GM12878 (cell line): ENCODE measurements around the gene PIP4K2A. TPM values are rescaled to one million over a fixed set of nuclear protein-coding genes. Genes with fewer than 3 reads are reported as not detected.

Experiments
- CHD4 ChIP-seq: fragments of 200-600 bp; sonication (generic); IDR thresholded peaks from 2 replicates; pipeline ENCODE4 v1.6.1; 2016; ENCODE audit warnings: mild to moderate bottlenecking
- DPF2 ChIP-seq: fragments of 450-650 bp; IDR thresholded peaks from 2 replicates; pipeline ENCODE4 v1.6.1; 2017; ENCODE audit warnings: mild to moderate bottlenecking
- SP1 ChIP-seq: IDR thresholded peaks from one replicate; pipeline ENCODE4 v1.6.1; 2011; ENCODE audit warnings: low read depth, low read length
- SREBF2 ChIP-seq: IDR thresholded peaks from 2 replicates; pipeline ENCODE4 v1.6.1; 2012; ENCODE audit warnings: mild to moderate bottlenecking, low read length
- TCF7 ChIP-seq: IDR thresholded peaks from 2 replicates; pipeline ENCODE4 v1.6.1; 2014; ENCODE audit warnings: antibody characterized with exemption, borderline replicate concordance
- WRNIP1 ChIP-seq: IDR thresholded peaks from 2 replicates; pipeline ENCODE4 v1.6.1; 2011; ENCODE audit warnings: low read depth, low read length, improper control_type of control experiment, borderline replicate concordance
- YY1 ChIP-seq: IDR thresholded peaks from 2 replicates; pipeline ENCODE4 v1.6.1; 2011; ENCODE audit warnings: low read depth, mild to moderate bottlenecking, low read length
- ZZZ3 ChIP-seq: IDR thresholded peaks from 2 replicates; pipeline ENCODE4 v1.6.1; 2011; ENCODE audit warnings: low read depth; ENCODE audit not compliant: control insufficient read depth, insufficient read length
- polyA plus RNA-seq, 11 experiments: library from polyadenylated mRNA; depleted of rRNA in 4 of 11; unstranded in 6 of 11; stranded (reverse) in 5 of 11; fragments of >200 nt; fragmentation: Nextera tagmentation in 4 of 11; fragmentation: Illumina TruSeq in 1 of 11; extraction: Ambion mirVana in 4 of 11; extraction: Trizol in 1 of 11; gene quantifications; 1 replicate in 1 of 11; 2 replicates in 10 of 11; pipeline versions ENCODE4 v1.2.1 to v1.2.3, GENCODE V29; 2011 to 2016; ENCODE audit warnings: inconsistent platforms in 2 of 11, missing spikeins in 2 of 11, low read depth in 1 of 11
- total RNA-seq, 4 experiments: library from RNA; depleted of rRNA in 3 of 4; stranded (reverse); fragments of >200 nt in 3 of 4; fragmentation: Illumina TruSeq in 1 of 4; extraction: Trizol in 1 of 4; gene quantifications; 2 replicates each; pipeline versions ENCODE4 v1.2.1 to v1.2.3, GENCODE V29; 2013 to 2021
- TF ChIP-seq, protein P1 (sequence below): IDR thresholded peaks from 2 replicates; pipeline ENCODE4 v1.6.1; 2012; ENCODE audit warnings: low read depth, low read length, improper control_type of control experiment
- TF ChIP-seq, protein P2 (sequence below): fragments of 150-350 bp; IDR thresholded peaks from 2 replicates; pipeline ENCODE4 v1.6.1; 2016; ENCODE audit warnings: low read depth, low read length
- TF ChIP-seq, protein P3 (sequence below): fragments of 450-650 bp; IDR thresholded peaks from 2 replicates; pipeline ENCODE4 v1.6.1; 2017; ENCODE audit warnings: low read depth, mild to moderate bottlenecking, moderate library complexity

Gene PIP4K2A
- total and polyA plus RNA-seq, 10 of the 15 experiments (the other 5 are each of a cell fraction or from before 2014, with no cell fraction given), result 54.3 to 139 (median 84.4) TPM

GRCh38 chr10:22581461-22581860 is 132.9 kb downstream of the PIP4K2A start (continued):
- TF ChIP-seq, protein P1, sequence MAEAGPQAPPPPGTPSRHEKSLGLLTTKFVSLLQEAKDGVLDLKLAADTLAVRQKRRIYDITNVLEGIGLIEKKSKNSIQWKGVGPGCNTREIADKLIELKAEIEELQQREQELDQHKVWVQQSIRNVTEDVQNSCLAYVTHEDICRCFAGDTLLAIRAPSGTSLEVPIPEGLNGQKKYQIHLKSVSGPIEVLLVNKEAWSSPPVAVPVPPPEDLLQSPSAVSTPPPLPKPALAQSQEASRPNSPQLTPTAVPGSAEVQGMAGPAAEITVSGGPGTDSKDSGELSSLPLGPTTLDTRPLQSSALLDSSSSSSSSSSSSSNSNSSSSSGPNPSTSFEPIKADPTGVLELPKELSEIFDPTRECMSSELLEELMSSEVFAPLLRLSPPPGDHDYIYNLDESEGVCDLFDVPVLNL, result no peak
- TF ChIP-seq, protein P2, sequence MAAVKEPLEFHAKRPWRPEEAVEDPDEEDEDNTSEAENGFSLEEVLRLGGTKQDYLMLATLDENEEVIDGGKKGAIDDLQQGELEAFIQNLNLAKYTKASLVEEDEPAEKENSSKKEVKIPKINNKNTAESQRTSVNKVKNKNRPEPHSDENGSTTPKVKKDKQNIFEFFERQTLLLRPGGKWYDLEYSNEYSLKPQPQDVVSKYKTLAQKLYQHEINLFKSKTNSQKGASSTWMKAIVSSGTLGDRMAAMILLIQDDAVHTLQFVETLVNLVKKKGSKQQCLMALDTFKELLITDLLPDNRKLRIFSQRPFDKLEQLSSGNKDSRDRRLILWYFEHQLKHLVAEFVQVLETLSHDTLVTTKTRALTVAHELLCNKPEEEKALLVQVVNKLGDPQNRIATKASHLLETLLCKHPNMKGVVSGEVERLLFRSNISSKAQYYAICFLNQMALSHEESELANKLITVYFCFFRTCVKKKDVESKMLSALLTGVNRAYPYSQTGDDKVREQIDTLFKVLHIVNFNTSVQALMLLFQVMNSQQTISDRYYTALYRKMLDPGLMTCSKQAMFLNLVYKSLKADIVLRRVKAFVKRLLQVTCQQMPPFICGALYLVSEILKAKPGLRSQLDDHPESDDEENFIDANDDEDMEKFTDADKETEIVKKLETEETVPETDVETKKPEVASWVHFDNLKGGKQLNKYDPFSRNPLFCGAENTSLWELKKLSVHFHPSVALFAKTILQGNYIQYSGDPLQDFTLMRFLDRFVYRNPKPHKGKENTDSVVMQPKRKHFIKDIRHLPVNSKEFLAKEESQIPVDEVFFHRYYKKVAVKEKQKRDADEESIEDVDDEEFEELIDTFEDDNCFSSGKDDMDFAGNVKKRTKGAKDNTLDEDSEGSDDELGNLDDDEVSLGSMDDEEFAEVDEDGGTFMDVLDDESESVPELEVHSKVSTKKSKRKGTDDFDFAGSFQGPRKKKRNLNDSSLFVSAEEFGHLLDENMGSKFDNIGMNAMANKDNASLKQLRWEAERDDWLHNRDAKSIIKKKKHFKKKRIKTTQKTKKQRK, result no peak
- no peak for TF ChIP-seq WRNIP1
- TF ChIP-seq, protein P3, sequence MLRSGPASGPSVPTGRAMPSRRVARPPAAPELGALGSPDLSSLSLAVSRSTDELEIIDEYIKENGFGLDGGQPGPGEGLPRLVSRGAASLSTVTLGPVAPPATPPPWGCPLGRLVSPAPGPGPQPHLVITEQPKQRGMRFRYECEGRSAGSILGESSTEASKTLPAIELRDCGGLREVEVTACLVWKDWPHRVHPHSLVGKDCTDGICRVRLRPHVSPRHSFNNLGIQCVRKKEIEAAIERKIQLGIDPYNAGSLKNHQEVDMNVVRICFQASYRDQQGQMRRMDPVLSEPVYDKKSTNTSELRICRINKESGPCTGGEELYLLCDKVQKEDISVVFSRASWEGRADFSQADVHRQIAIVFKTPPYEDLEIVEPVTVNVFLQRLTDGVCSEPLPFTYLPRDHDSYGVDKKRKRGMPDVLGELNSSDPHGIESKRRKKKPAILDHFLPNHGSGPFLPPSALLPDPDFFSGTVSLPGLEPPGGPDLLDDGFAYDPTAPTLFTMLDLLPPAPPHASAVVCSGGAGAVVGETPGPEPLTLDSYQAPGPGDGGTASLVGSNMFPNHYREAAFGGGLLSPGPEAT, result no peak
- no peak for TF ChIP-seq YY1
- TF ChIP-seq ZZZ3, result no peak
- no peak for TF ChIP-seq SREBF2
- no peak for TF ChIP-seq CHD4
- no peak for TF ChIP-seq TCF7
- TF ChIP-seq SP1, result no peak
- no peak for TF ChIP-seq DPF2
- TF ChIP-seq, all 136 proteins: peak for 0
